Smooth muscle cell (in vitro differentiated cells): ENCODE results near the gene TMUB1. TPM values are rescaled to one million over a fixed set of nuclear protein-coding genes. Genes with fewer than 3 reads are reported as not detected.

ENCODE experiments used
- DNase-seq: peaks from one replicate; lab custom pipeline; 2025; ENCODE audit not compliant: unreplicated experiment; lab: John Stamatoyannopoulos, UW
- H2AFZ ChIP-seq: fragments of 200-600 bp; sonication (generic); 2 replicates; pipeline ENCODE4 v1.6.0; 2016; ENCODE audit warnings: antibody characterized with exemption, low read depth, mild to moderate bottlenecking
- H3F3A ChIP-seq: fragments of 200-600 bp; sonication (generic); 2 replicates; pipeline ENCODE4 v1.6.0; 2017; ENCODE audit warnings: antibody characterized with exemption, low read depth
- H3K27ac ChIP-seq: fragments of 200-600 bp; sonication (generic); 2 replicates; pipeline ENCODE4 v1.5.1; 2016; ENCODE audit warnings: low read depth, mild to moderate bottlenecking
- H3K27me3 ChIP-seq: fragments of 200-600 bp; sonication (generic); 2 replicates; pipeline ENCODE4 v1.6.1; 2016; ENCODE audit warnings: low read depth, mild to moderate bottlenecking
- H3K36me3 ChIP-seq: fragments of 200-600 bp; sonication (generic); 2 replicates; pipeline ENCODE4 v1.5.1; 2016; ENCODE audit warnings: low read depth
- H3K4me1 ChIP-seq: fragments of 200-600 bp; sonication (generic); 2 replicates; pipeline ENCODE4 v1.5.1; 2016; ENCODE audit warnings: low read depth
- H3K4me2 ChIP-seq: fragments of 200-600 bp; sonication (generic); 2 replicates; pipeline ENCODE4 v1.6.0; 2016; ENCODE audit warnings: mild to moderate bottlenecking
- H3K4me3 ChIP-seq: fragments of 200-600 bp; sonication (generic); 2 replicates; pipeline ENCODE4 v1.5.1; 2016; ENCODE audit warnings: mild to moderate bottlenecking
- H3K79me2 ChIP-seq: fragments of 200-600 bp; sonication (generic); 2 replicates; pipeline ENCODE4 v1.6.0; 2016; ENCODE audit warnings: low read depth, mild to moderate bottlenecking
- H3K9ac ChIP-seq: fragments of 200-600 bp; sonication (generic); 2 replicates; pipeline ENCODE4 v1.6.0; 2016; ENCODE audit warnings: low read depth
- H3K9me3 ChIP-seq: fragments of 200-600 bp; sonication (generic); replicated peaks from 2 replicates; pipeline ENCODE4 v1.5.1; 2016; ENCODE audit warnings: low read depth
- H4K20me1 ChIP-seq: fragments of 200-600 bp; sonication (generic); 2 replicates; pipeline ENCODE4 v1.6.0; 2016; ENCODE audit warnings: low read depth
- CTCF ChIP-seq: fragments of 200-600 bp; sonication (generic); IDR thresholded peaks from 2 replicates; pipeline ENCODE4 v1.5.1; 2017; ENCODE audit warnings: borderline replicate concordance, mild to moderate bottlenecking, antibody characterized with exemption; ENCODE audit not compliant: insufficient read depth, poor library complexity, severe bottlenecking
- WGBS: methylation state at CpG from one replicate; pipeline ENCODE4 v1.1.7; 2016; ENCODE audit warnings: low lambda C conversion rate; 5-methylcytosine and 5-hydroxymethylcytosine counted together
- polyA plus RNA-seq: library from polyadenylated mRNA; unstranded; fragments of >200 nt; fragmentation: Nextera tagmentation; extraction: Ambion mirVana; gene quantifications from 2 replicates; pipeline ENCODE4 v1.2.1, GENCODE V29; 2016
- total RNA-seq: library from RNA; depleted of rRNA; stranded (reverse); fragments of >200 nt; gene quantifications from 2 replicates; pipeline ENCODE4 v1.2.3, GENCODE V29; 2014

Gene TMUB1
- total and polyA plus RNA-seq, 2 experiments from 2014 or later, result 35.9 to 69.8 TPM

- H3K79me2 ChIP-seq, result peaks cover 13% of the 10 kb centered on the region
- DNase-seq, result no peak
- peak within 1 kb of the TSS; percentile 71 for H2AFZ ChIP-seq
- H3K9ac ChIP-seq, result peak within 1 kb of the TSS; percentile 72
- H4K20me1 ChIP-seq, result peaks cover 25% of the 10 kb centered on the region
- H3K4me3 ChIP-seq, result peak within 1 kb of the TSS; percentile 74
- under 1% methylated on average over 30 of the region's 30 CpGs for WGBS
- H3K27ac ChIP-seq, result peak within 1 kb of the TSS; percentile 95
- no peaks in the 10 kb centered on the region for H3K27me3 ChIP-seq
- no peaks in the 10 kb centered on the region for H3K36me3 ChIP-seq
- no peaks in the 10 kb centered on the region for H3K9me3 ChIP-seq
- no peak for TF ChIP-seq CTCF
- H3F3A ChIP-seq, result peaks cover 6% of the 10 kb centered on the region
- peak within 1 kb of the TSS; percentile 94 for H3K4me2 ChIP-seq
- peaks cover 33% of the 10 kb centered on the region for H3K4me1 ChIP-seq
These were observed 25.7 kb downstream of the TMUB1 start, which contains the start of gene CDK5 for GRCh38 chr7:151057506-151057988. TSS of gene CDK5 (minus strand) at chr7:151057897. CDS start at chr7:151057848, 49 bp downstream.

GRCh38 chr7:151056666-151057505, 26.4 kb downstream of the TMUB1 start:
- H3K4me3 ChIP-seq, result peak overlapping the region; percentile 74
- peak overlapping the region; percentile 94 for H3K4me2 ChIP-seq
- DNase-seq, result no peak
- H3K36me3 ChIP-seq, result no peaks in the 10 kb centered on the region
- no peak for TF ChIP-seq CTCF
- H3K9ac ChIP-seq, result peak overlapping the region; percentile 5
- H3K79me2 ChIP-seq, result peaks cover 13% of the 10 kb centered on the region
- H2AFZ ChIP-seq, result peak overlapping the region; percentile 71
- H3K27ac ChIP-seq, result no peak overlapping the region
- WGBS, result 30% methylated on average over 29 of the region's 29 CpGs
- no peaks in the 10 kb centered on the region for H3K27me3 ChIP-seq
- peaks cover 4% of the 10 kb centered on the region for H3F3A ChIP-seq
- H3K4me1 ChIP-seq, result peaks cover 26% of the 10 kb centered on the region
- no peaks in the 10 kb centered on the region for H3K9me3 ChIP-seq
- peaks cover 22% of the 10 kb centered on the region for H4K20me1 ChIP-seq

DNA sequence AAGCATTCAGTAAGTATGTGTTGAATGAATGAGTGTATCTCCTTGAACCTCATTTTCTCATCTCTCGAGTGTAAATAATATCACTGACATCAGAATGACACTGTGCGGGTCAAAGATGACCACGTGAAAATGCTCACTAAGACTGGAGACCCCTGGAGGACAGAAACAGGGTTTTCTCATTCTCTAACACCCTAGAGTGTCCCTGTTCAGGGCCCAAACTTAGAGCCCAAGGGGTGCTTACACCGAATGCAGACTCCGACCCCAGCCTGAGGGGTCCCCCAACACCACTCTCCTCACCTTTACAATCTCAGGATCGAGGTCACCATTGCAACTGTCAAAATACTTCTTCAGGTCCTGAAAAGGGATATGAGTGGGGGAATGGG, 27.0 kb downstream of the TMUB1 start:
- peaks cover 20% of the 10 kb centered on the region for H3K4me1 ChIP-seq
- no peaks in the 10 kb centered on the region for H3K27me3 ChIP-seq
- H3F3A ChIP-seq, result no peaks in the 10 kb centered on the region
- H3K9ac ChIP-seq, result no peak overlapping the region
- no peak for TF ChIP-seq CTCF
- H3K4me2 ChIP-seq, result peak overlapping the region; percentile 94
- 90% methylated on average over 6 of the region's 6 CpGs for WGBS
- no peak overlapping the region for H2AFZ ChIP-seq
- peaks cover 20% of the 10 kb centered on the region for H4K20me1 ChIP-seq
- H3K36me3 ChIP-seq, result no peaks in the 10 kb centered on the region
- no peak overlapping the region for H3K4me3 ChIP-seq
- no peaks in the 10 kb centered on the region for H3K9me3 ChIP-seq
- H3K27ac ChIP-seq, result no peak overlapping the region
- peaks cover 13% of the 10 kb centered on the region for H3K79me2 ChIP-seq
- DNase-seq, result no peak
